DMS79 treated with DMSO at 0.1 percent for 48 hours (cell line): ENCODE measurements around the gene EXOC7.

ENCODE experiments used
- DNase-seq: peaks from one replicate; lab custom pipeline; 2025; lab: John Stamatoyannopoulos, UW

Gene EXOC7

GRCh38 chr17:76040376-76040775 is 63.2 kb downstream of the EXOC7 start:
- DNase-seq = no peak

- no peak for DNase-seq
Observed at GRCh38 chr17:76039121-76039520, 64.5 kb downstream of the EXOC7 start.

- DNase-seq = no peak
Observed at GRCh38 chr17:76038050-76038449, 65.5 kb downstream of the EXOC7 start.

- DNase-seq = no peak
Observed at GRCh38 chr17:76036497-76037261, 66.9 kb downstream of the EXOC7 start.

GRCh38 chr17:76034428-76035350 is 68.9 kb downstream of the EXOC7 start:
- DNase-seq = no peak

- no peak for DNase-seq
Observed at GRCh38 chr17:76033139-76033538, 70.4 kb downstream of the EXOC7 start.

- no peak for DNase-seq
Observed at GRCh38 chr17:76032780-76033108, 70.8 kb downstream of the EXOC7 start.

- DNase-seq = no peak
Observed at GRCh38 chr17:76032073-76032779, 71.4 kb downstream of the EXOC7 start.
